Astrocyte (in vitro differentiated cells and primary cell): ENCODE measurements around the gene JAM2.

Experiments
- CTCF ChIP-seq: IDR thresholded peaks from 2 replicates; pipeline ENCODE4 v1.5.1; 2011; ENCODE audit warnings: low read depth, mild to moderate bottlenecking, inconsistent platforms, low read length, moderate library complexity; ENCODE audit not compliant: insufficient read depth
- EZH2 ChIP-seq: IDR thresholded peaks from 2 replicates; pipeline ENCODE4 v1.6.1; 2012; ENCODE audit warnings: mild to moderate bottlenecking, low read length, inconsistent platforms; ENCODE audit not compliant: insufficient read depth

- no peak for TF ChIP-seq EZH2
- no peak for TF ChIP-seq CTCF
Observed at GRCh38 chr21:25710550-25710949, 71.5 kb downstream of the JAM2 start.
